Posterior vena cava (tissue), 2 donors: Measurements from ENCODE around the gene MAGEB17. TPM values are rescaled to one million over a fixed set of nuclear protein-coding genes. Genes with fewer than 3 reads are reported as not detected.
"Not testable (repeated sequence)": the region's sequence is repeated elsewhere in the genome, so short reads cannot be mapped to it uniquely, and the experiment has no call there.

Experiments
- DNase-seq: peaks from one replicate; pipeline ENCODE4 v3.0.0-alpha.2; 2020; ENCODE audit warnings: low spot score
- intact Hi-C, 2 donors: fragments of 100-400 bp; cut with DNase I; formaldehyde crosslinking; loops; one replicate each; pipeline versions ENCODE4 v1.14.1 to v1.14.2; 2022 to 2023
- total RNA-seq, 2 donors: library from RNA; stranded (reverse); fragmentation: NEBNext Ultra II Directional; extraction: Animal tissue kit (Norgen Biotek cat#: 25700); gene quantifications; one replicate each; pipeline ENCODE4 v1.2.1, GENCODE V29; 2021
- donor health status: DM: yes; HTN: yes; CAD: no.
- donor health status: DM: yes; HTN: yes; CAD: no.

Gene MAGEB17
- total RNA-seq, 2 donors from 2014 or later, result not detected

DNA sequence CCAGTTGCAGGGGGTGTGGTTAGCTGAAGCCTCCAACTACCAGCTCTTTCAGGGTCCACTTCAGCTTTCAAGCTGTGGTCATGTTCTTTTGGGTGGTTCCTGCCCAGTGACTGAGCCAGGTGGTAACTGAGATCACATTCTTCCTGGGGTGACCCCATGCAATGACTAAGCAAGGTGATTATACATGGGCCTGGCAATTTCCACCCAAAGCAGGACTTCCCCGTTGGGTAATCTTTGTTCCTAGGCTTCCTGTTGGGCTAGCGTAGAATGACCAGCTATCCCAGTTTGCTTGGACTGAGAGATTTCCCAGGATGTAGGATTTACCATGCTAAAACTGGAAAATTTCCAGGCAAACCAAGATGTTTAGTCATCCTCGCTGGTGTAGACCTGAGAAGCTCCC, 18.4 kb upstream of the MAGEB17 start:
- no peak for DNase-seq

DNA sequence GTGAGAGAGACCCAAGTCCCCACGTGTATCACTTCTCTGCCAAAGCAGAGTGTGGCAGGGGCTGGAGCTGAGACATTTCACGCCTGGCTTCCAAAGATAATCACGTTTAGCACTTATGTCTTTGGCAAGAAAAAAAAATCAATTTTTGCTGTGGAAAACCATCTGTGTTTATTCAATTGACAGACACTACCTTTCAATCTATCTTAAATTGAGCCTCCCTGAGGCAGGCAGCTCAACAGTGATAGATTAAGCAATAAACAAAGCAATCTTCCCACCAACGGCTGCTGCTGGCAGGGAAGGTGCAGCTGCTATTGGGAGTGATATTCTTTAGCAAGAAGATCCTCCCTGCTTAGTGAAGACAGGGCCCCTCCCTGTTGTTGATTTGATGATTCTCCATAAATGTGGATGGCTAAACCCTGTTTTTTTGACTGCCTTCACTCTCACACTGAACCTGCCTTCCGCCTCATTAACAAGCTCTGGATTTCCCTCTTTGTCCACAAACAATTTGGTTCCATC, 11.6 kb upstream of the MAGEB17 start:
- no peak for DNase-seq
- intact Hi-C loops, result no loop called here

More for the DNA sequence above, 18.4 kb upstream of the MAGEB17 start:
- intact Hi-C loops, result loop anchor here in 1 of 2 donors (5.0 kb wide), 1 partner anchor 1242 kb away; no protein-coding TSS in a partner anchor

- DNase-seq, result no peak
- intact Hi-C loops, result no loop called here
These were observed 10.5 kb upstream of the MAGEB17 start for GRCh38 chrX:16156692-16157331.

DNA sequence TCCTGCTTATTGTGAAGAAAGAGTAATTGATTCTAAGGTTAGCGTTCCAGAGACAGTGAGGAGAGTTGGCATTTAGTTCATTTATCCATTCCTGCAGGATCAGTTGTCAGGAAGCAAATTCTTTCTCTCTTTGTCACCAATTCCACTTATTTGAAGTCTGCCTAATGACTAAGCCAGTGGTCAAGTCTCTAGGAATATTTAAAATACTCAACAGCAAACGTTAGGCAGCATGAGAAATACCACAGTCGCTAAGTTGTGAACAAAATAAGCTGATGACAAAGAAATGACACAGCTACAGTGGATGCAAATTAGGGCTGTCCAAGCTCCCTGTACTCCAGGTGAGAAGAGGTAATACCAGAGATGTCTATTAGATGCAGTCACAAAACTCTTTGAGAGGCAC, 6.6 kb upstream of the MAGEB17 start:
- DNase-seq, result no peak
- intact Hi-C loops, result no loop called here

- DNase-seq, intact Hi-C loops: not testable (repeated sequence)
These were observed 6.1 kb upstream of the MAGEB17 start for GRCh38 chrX:16161173-16161572.

DNA sequence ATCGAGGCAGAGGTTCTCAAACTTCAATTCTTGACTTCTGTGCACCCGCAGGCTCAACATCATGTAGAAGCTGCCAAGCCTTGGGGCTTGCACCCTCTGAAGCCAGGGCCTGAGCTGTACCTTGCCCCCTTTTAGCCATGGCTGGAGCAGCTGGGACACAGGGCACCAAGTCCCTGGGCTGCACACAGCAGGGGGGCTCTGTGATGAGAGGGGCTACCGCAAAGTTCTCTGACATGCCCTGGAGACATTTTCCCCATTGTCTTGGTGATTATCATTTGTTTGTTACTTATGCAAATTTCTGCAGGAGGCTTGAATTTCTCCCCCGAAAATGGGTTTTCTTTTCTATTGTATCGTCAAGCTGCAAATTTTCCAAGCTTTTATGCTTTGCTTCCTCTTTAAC, 4.9 kb upstream of the MAGEB17 start:
- intact Hi-C loops, result no loop called here
- no peak for DNase-seq

- DNase-seq, result no peak
- intact Hi-C loops, result no loop called here
These were observed 2.5 kb upstream of the MAGEB17 start for GRCh38 chrX:16164748-16165147.

DNA sequence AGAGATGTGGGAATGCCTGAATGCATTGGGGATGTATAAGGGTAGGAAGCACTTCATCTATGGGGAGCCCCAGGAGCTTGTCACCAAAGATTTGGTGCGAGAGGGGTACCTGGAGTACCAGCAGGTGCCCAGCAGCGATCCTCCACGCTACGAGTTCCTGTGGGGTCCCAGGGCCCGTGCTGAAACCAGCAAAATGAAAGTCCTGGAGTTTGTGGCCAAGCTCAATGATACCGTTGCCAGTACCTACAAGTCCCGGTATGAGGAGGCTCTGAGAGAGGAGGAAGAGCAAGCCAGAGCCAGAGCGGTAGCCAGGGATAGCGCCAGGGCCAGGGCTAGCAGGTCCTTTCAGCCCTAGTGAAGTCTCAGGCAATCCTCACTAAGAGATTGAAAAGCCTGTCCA, 3.8 kb downstream of the MAGEB17 start:
- intact Hi-C loops, result no loop called here
- DNase-seq, result no peak

- intact Hi-C loops, result no loop called here
- DNase-seq, result no peak
These were observed 4.7 kb downstream of the MAGEB17 start for GRCh38 chrX:16171944-16172343.

DNA sequence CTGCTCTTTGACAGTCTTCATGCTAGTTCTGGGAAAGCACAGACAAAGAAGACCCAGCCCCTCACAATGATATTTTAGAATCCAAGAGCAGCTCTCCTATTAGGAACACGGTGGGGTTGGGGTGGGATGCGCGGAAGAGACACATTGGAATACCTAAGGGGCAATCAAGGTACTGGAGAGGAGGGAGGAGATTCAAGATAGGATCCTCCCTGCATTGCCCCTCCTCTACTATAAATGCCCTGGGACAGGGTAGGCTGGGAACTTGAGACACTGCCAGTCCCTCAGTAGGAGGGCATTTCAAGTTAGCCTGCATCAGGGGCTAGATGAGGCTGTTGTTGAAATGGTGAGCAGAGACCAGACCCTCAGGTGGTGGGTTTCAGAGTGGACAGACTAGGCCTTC, 5.1 kb downstream of the MAGEB17 start:
- DNase-seq, result no peak
- intact Hi-C loops, result no loop called here

DNA sequence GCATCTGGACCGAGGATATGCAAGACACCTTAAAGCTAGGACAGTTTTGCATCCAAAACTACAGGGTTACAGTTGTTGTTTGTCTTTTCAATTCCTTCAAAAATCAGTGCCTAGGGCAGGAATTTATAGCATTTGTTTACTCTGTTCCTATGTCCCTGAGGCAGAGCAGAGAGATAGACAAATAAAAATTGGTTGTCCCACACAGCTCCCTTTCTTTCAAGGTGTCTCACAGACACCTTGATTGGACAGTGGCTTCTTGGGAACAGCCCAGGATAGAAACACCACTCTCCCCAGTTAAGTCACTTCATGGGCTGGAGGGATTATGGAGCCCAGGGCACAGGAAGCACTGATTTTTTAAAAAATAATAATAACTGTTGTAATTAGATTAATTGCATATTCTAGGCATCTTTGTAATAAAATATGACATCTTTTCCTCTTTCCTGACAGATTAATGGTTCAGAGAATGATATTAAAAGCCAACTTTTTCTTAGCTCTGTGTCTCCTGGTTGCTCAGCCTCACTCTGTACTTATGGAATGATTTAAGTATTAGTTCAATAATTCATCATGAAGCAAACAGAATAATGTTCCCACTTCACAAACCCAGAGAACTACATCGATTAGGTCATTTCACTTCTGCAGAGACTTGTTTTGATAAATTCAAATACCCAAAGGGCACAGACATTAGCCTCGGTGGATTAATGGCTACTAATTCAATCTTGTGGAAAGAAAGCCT, 8.2 kb downstream of the MAGEB17 start:
- intact Hi-C loops, result no loop called here
- DNase-seq, result no peak

DNA sequence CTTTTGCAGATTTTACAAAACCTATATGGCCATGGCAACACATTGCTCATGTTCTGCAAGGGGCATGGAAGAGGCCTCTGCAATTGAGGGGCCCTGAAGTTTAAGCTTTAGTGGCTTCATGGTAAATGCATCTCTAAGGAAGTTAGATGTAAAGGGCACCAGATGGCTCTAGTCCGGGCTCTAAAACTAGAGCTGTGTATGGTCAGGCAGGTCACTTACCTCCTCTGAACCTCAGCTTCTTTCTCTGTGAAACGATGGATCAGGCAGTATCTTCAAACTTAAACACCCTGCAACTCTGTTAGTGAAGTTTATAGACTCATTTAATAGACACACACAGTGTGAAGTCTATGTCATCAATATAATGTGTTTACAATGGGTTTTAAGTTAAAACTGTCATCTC, 10.0 kb downstream of the MAGEB17 start:
- intact Hi-C loops, result no loop called here
- DNase-seq, result no peak

GRCh38 chrX:16183843-16184242, 16.6 kb downstream of the MAGEB17 start:
- intact Hi-C loops, DNase-seq: not testable (repeated sequence)

GRCh38 chrX:16185725-16186136, 18.4 kb downstream of the MAGEB17 start:
- intact Hi-C loops, result no loop called here
- no peak for DNase-seq

- intact Hi-C loops, result no loop called here
- DNase-seq, result no peak
These were observed 19.2 kb downstream of the MAGEB17 start for GRCh38 chrX:16186380-16187007.

GRCh38 chrX:16187024-16187760, 19.9 kb downstream of the MAGEB17 start:
- intact Hi-C loops, result no loop called here

GRCh38 chrX:16188687-16189086, 21.4 kb downstream of the MAGEB17 start:
- intact Hi-C loops, result no loop called here
- no peak for DNase-seq

More at GRCh38 chrX:16187024-16187760, 19.9 kb downstream of the MAGEB17 start:
- no peak for DNase-seq

DNA sequence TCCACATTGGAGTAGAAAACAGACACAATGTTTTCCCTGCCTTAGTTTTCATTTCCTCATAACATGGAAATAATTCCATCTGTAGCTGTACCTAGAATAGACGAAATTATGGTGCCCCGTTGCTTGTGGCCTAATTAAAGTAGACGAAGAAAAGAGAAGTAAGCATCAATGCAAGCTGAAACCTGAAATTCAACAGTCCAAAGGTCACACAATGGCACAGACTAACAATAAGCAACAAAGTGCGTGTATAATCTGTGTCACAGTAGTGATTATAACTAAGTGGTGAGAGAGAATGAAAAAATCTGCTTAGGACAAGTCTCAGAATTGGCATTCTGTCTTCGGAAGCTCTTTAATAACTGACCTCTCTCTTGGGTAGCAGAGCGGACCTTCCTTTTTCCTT, 24.3 kb downstream of the MAGEB17 start:
- no peak for DNase-seq
- intact Hi-C loops, result no loop called here

DNA sequence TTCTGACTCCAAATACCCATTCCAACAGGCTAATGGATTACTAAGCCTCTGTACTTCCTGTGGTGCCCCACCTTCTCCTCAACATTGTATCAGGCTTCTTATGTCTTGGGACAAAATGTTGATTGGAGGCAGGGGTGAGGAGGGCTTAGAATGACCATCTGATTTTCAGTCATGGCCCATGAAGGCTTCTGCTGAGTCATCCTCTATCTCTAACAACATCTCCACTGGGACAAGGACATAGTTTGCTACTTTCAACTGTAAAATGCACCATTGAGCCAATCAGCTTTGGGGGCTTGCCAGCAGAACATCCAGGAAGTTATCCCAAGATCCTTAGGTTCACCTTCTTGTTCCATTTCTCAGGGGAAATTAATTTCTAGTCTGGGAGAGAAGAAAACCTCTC, 29.5 kb downstream of the MAGEB17 start:
- no peak for DNase-seq
- intact Hi-C loops, result no loop called here

- intact Hi-C loops, result no loop called here
- DNase-seq, result no peak
These were observed 32.1 kb downstream of the MAGEB17 start for GRCh38 chrX:16199343-16199742.
